Measurements from ENCODE around the gene ANKS1A.

GRCh38 chr6:35046862-35047261, 157.8 kb downstream of the ANKS1A start:
- TF ChIP-seq, protein P1, sequence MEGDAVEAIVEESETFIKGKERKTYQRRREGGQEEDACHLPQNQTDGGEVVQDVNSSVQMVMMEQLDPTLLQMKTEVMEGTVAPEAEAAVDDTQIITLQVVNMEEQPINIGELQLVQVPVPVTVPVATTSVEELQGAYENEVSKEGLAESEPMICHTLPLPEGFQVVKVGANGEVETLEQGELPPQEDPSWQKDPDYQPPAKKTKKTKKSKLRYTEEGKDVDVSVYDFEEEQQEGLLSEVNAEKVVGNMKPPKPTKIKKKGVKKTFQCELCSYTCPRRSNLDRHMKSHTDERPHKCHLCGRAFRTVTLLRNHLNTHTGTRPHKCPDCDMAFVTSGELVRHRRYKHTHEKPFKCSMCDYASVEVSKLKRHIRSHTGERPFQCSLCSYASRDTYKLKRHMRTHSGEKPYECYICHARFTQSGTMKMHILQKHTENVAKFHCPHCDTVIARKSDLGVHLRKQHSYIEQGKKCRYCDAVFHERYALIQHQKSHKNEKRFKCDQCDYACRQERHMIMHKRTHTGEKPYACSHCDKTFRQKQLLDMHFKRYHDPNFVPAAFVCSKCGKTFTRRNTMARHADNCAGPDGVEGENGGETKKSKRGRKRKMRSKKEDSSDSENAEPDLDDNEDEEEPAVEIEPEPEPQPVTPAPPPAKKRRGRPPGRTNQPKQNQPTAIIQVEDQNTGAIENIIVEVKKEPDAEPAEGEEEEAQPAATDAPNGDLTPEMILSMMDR (conservative IDR thresholded peaks at IDR 0.05; ENCODE audit: low read length): no peak
- TF ChIP-seq EZH2phosphoT487 (IDR thresholded peaks at IDR 0.05; ENCODE audit: borderline replicate concordance): no peak

All from Loucy (cell line).